ENCODE results near the gene NFIX.

Gene NFIX

GRCh38 chr19:13022111-13022858, 27.0 kb downstream of the NFIX start:
- Histone ChIP-seq H3K27ac (ENCODE audit: low read length) (no peak overlapping the region), H3K9ac (ENCODE audit: low read length) (no peak overlapping the region), H3K9me3 (ENCODE audit: control insufficient read depth, low read depth, low read length) (no peaks in the 10 kb centered on the region), H3K4me1 (ENCODE audit: control insufficient read depth, low read depth, low read length) (peaks cover 23% of the 10 kb centered on the region), H3K27me3 (ENCODE audit: control insufficient read depth, insufficient read depth, low read length) (peaks cover 100% of the 10 kb centered on the region), H3K4me3 (ENCODE audit: low read length) (no peak overlapping the region), H3K36me3 (ENCODE audit: control insufficient read depth, low read depth, low read length) (no peaks in the 10 kb centered on the region)

DNA sequence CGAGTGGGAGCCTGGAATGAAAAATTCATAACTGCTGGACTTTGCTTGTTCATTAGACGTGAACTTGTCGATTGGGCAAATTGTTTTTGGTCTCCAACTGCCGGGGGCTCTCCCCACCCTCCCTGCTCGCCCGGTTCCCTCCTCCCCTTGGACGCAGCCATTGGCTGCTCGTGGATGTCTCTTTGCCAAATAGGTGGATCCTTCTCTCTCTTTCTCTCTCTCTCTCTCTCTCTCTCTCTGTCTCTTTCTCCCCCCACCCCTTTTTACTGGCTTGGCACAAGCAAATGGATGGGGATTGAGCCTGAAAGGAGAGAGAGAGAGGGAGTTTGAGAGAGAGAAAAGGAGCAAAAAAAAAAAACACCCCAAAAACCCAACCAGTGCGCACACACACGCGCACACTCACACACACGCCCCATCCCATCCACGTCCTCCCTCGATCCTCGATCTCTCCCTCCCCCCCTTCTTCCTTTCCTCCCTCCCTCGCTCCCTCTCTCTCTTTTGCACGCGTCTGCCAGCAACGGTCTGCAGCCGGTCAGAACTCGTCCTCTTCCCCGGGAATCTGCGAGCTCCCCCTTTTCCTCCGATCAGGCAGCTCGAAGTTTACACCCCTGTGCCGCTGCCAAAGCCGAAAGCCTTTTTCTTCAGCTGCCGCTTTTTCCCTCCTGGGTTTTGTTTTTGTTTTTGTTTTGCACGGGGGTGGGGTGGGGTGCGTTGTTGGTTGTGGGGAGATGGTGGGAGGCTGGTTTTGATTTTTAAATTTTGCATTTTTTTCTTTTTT, 27.8 kb downstream of the NFIX start:
- Histone ChIP-seq H3K27me3 (ENCODE audit: control insufficient read depth, insufficient read depth, low read length) (peaks cover 100% of the 10 kb centered on the region), H3K9ac (ENCODE audit: low read length) (no peak overlapping the region), H3K9me3 (ENCODE audit: control insufficient read depth, low read depth, low read length) (no peaks in the 10 kb centered on the region), H3K4me1 (ENCODE audit: control insufficient read depth, low read depth, low read length) (peaks cover 18% of the 10 kb centered on the region), H3K4me3 (ENCODE audit: low read length) (no peak overlapping the region), H3K27ac (ENCODE audit: low read length) (no peak overlapping the region), H3K36me3 (ENCODE audit: control insufficient read depth, low read depth, low read length) (no peaks in the 10 kb centered on the region)

- no peaks in the 10 kb centered on the region for H3K9me3 ChIP-seq (ENCODE audit: control insufficient read depth, low read depth, low read length)
- no peak overlapping the region for H3K9ac ChIP-seq (ENCODE audit: low read length)
- no peaks in the 10 kb centered on the region for H3K36me3 ChIP-seq (ENCODE audit: control insufficient read depth, low read depth, low read length)
- peaks cover 100% of the 10 kb centered on the region for H3K27me3 ChIP-seq (ENCODE audit: control insufficient read depth, insufficient read depth, low read length)
- no peak overlapping the region for H3K4me3 ChIP-seq (ENCODE audit: low read length)
- peaks cover 14% of the 10 kb centered on the region for H3K4me1 ChIP-seq (ENCODE audit: control insufficient read depth, low read depth, low read length)
- H3K27ac ChIP-seq (ENCODE audit: low read length), result no peak overlapping the region
Observed at GRCh38 chr19:13023656-13024055, 28.4 kb downstream of the NFIX start.

DNA sequence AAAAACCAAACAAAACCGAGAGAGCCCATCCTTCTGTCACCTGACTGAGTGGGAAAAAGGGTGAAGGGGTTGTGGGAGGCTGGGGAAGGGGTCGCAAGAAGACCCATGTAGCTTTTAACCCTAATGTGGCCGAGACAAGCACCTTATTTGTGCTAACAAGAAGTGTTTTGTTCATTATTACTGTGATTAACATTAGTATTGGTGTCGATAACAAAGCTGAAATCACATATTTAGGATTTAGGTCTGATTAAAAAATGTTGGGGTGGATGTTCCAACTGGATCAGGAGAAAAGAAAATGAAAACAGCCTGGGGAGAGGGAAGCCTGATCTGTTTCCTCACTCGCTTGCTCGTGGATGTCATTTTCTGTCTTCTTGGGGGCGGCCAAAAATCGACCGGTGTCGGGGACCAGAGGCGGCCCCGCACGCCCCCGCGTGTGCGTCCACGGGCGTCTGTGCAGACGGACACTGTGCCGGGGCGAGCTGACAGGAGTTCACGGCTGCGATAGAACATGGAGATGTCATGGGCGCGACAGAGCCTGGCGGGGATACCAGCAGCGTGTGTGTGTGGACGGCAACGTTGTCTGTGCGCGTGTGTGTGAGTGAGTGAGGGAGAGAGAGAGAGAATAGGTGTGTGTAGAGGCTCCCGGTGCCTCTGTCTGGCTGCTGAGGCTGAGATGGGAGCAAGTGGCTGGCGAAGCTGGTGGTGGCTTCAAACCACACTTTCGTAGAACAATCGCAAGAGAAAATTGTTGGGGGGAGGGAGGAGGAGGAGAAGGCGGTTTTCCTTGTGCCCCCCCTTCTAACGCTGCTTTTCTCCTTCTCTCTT, 29.1 kb downstream of the NFIX start:
- Histone ChIP-seq H3K9ac (ENCODE audit: low read length) (no peak overlapping the region), H3K27ac (ENCODE audit: low read length) (no peak overlapping the region), H3K27me3 (ENCODE audit: control insufficient read depth, insufficient read depth, low read length) (peaks cover 100% of the 10 kb centered on the region)

DNA sequence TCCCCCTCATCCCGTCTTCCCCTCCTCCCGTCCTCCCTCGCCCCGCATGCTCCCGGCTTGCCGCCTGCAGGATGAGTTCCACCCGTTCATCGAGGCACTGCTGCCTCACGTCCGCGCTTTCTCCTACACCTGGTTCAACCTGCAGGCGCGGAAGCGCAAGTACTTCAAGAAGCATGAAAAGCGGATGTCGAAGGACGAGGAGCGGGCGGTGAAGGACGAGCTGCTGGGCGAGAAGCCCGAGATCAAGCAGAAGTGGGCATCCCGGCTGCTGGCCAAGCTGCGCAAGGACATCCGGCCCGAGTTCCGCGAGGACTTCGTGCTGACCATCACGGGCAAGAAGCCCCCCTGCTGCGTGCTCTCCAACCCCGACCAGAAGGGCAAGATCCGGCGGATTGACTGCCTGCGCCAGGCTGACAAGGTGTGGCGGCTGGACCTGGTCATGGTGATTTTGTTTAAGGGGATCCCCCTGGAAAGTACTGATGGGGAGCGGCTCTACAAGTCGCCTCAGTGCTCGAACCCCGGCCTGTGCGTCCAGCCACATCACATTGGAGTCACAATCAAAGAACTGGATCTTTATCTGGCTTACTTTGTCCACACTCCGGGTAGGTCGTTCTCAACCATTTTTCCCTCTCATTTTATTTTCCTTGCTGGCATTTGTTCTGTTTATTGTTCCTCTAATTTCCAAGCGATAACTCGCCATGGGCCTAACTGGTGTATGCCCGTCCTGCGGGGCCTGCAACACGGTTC, 29.8 kb downstream of the NFIX start:
- Histone ChIP-seq H3K27ac (ENCODE audit: low read length) (no peak overlapping the region), H3K36me3 (ENCODE audit: control insufficient read depth, low read depth, low read length) (no peaks in the 10 kb centered on the region), H3K9ac (ENCODE audit: low read length) (no peak overlapping the region), H3K27me3 (ENCODE audit: control insufficient read depth, insufficient read depth, low read length) (peaks cover 100% of the 10 kb centered on the region), H3K4me1 (ENCODE audit: control insufficient read depth, low read depth, low read length) (peaks cover 11% of the 10 kb centered on the region), H3K4me3 (ENCODE audit: low read length) (no peak overlapping the region), H3K9me3 (ENCODE audit: control insufficient read depth, low read depth, low read length) (no peaks in the 10 kb centered on the region)

More for the DNA sequence above, 29.1 kb downstream of the NFIX start:
- Histone ChIP-seq H3K4me1 (ENCODE audit: control insufficient read depth, low read depth, low read length) (peaks cover 11% of the 10 kb centered on the region), H3K9me3 (ENCODE audit: control insufficient read depth, low read depth, low read length) (no peaks in the 10 kb centered on the region), H3K4me3 (ENCODE audit: low read length) (no peak overlapping the region), H3K36me3 (ENCODE audit: control insufficient read depth, low read depth, low read length) (no peaks in the 10 kb centered on the region)

DNA sequence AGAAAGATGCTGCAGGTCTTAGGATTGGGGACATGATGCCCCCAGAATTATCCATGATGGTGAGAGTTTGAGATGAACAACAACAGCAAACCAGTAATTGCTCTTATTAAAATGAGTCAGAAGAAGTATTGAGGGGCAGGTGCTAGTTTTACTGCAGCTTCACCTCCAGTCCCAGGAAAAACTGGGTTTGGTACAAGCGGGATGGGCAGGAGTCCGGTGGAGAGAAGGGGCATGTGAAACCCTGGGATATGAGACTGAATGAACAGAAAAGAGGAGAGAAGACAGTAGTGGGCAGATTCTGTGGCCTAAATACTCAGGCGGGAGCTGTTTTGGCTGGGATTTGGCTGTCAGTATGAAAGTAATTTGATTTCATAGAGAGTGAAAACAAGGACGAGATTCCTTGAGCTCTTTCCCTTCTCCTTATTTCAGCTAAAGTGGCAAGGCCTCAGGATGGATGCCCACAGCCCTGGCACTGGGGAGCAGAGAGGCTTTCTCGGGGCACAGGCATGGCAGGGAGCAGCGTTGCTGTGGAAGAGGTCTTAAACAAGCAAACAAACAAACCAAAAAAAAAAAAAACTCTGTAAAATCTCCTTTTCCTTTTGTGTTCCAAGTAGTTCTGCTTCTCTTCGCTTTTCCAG, 30.7 kb downstream of the NFIX start:
- Histone ChIP-seq H3K9me3 (ENCODE audit: control insufficient read depth, low read depth, low read length) (no peaks in the 10 kb centered on the region), H3K27ac (ENCODE audit: low read length) (no peak overlapping the region), H3K36me3 (ENCODE audit: control insufficient read depth, low read depth, low read length) (no peaks in the 10 kb centered on the region), H3K9ac (ENCODE audit: low read length) (no peak overlapping the region), H3K27me3 (ENCODE audit: control insufficient read depth, insufficient read depth, low read length) (peaks cover 100% of the 10 kb centered on the region), H3K4me1 (ENCODE audit: control insufficient read depth, low read depth, low read length) (peaks cover 4% of the 10 kb centered on the region), H3K4me3 (ENCODE audit: low read length) (no peak overlapping the region)

- Histone ChIP-seq H3K27ac (ENCODE audit: low read length) (no peak overlapping the region), H3K27me3 (ENCODE audit: control insufficient read depth, insufficient read depth, low read length) (peaks cover 100% of the 10 kb centered on the region), H3K9ac (ENCODE audit: low read length) (no peak overlapping the region), H3K4me3 (ENCODE audit: low read length) (no peak overlapping the region), H3K9me3 (ENCODE audit: control insufficient read depth, low read depth, low read length) (no peaks in the 10 kb centered on the region), H3K4me1 (ENCODE audit: control insufficient read depth, low read depth, low read length) (no peaks in the 10 kb centered on the region), H3K36me3 (ENCODE audit: control insufficient read depth, low read depth, low read length) (no peaks in the 10 kb centered on the region)
Observed at GRCh38 chr19:13026462-13027370, 31.4 kb downstream of the NFIX start.

GRCh38 chr19:13027557-13027956, 32.3 kb downstream of the NFIX start:
- H3K27ac ChIP-seq (ENCODE audit: low read length), result no peak overlapping the region
- H3K27me3 ChIP-seq (ENCODE audit: control insufficient read depth, insufficient read depth, low read length), result peaks cover 99% of the 10 kb centered on the region
- H3K9ac ChIP-seq (ENCODE audit: low read length), result no peak overlapping the region
- H3K9me3 ChIP-seq (ENCODE audit: control insufficient read depth, low read depth, low read length), result no peaks in the 10 kb centered on the region
- H3K4me3 ChIP-seq (ENCODE audit: low read length), result no peak overlapping the region
- H3K4me1 ChIP-seq (ENCODE audit: control insufficient read depth, low read depth, low read length), result no peaks in the 10 kb centered on the region
- no peaks in the 10 kb centered on the region for H3K36me3 ChIP-seq (ENCODE audit: control insufficient read depth, low read depth, low read length)

DNA sequence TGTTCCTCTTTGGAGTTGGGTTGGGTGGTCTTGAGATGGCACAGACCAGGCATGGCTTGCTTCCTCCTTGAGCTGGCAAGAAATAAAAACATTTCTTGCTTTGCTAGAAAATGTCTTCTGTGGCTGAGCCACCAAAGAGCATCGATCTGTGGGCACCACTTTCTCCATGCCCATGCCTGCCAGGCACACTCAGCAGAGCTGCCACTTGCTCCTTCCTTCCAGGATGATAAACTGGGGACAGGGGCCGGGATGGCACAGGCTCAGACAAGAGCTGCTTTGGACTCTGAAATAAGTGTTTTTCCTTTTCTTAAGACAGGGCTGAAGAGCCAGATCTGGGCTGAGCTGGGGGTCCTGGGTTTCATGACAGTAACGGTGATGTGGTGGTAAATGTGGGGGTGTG, 32.8 kb downstream of the NFIX start:
- Histone ChIP-seq H3K27ac (ENCODE audit: low read length) (no peak overlapping the region), H3K4me1 (ENCODE audit: control insufficient read depth, low read depth, low read length) (no peaks in the 10 kb centered on the region), H3K9ac (ENCODE audit: low read length) (no peak overlapping the region), H3K4me3 (ENCODE audit: low read length) (no peak overlapping the region), H3K36me3 (ENCODE audit: control insufficient read depth, low read depth, low read length) (no peaks in the 10 kb centered on the region), H3K9me3 (ENCODE audit: control insufficient read depth, low read depth, low read length) (no peaks in the 10 kb centered on the region), H3K27me3 (ENCODE audit: control insufficient read depth, insufficient read depth, low read length) (peaks cover 99% of the 10 kb centered on the region)

GRCh38 chr19:13029301-13029880, 34.1 kb downstream of the NFIX start:
- peaks cover 98% of the 10 kb centered on the region for H3K27me3 ChIP-seq (ENCODE audit: control insufficient read depth, insufficient read depth, low read length)
- H3K9me3 ChIP-seq (ENCODE audit: control insufficient read depth, low read depth, low read length), result no peaks in the 10 kb centered on the region
- H3K9ac ChIP-seq (ENCODE audit: low read length), result no peak overlapping the region
- no peaks in the 10 kb centered on the region for H3K4me1 ChIP-seq (ENCODE audit: control insufficient read depth, low read depth, low read length)
- no peak overlapping the region for H3K4me3 ChIP-seq (ENCODE audit: low read length)
- no peak overlapping the region for H3K27ac ChIP-seq (ENCODE audit: low read length)
- no peaks in the 10 kb centered on the region for H3K36me3 ChIP-seq (ENCODE audit: control insufficient read depth, low read depth, low read length)

Measured in iPS-18a (cell line).